ENCODE results near the gene DBN1. TPM values are rescaled to one million over a fixed set of nuclear protein-coding genes. Genes with fewer than 3 reads are reported as not detected.
A peak's percentile ranks its signal among the peaks of the same experiment; 100 is the strongest.

Gene DBN1
- total RNA-seq, 4 donors from 2014 or later: 14.2 to 77.6 (median 23.1) TPM

DNA sequence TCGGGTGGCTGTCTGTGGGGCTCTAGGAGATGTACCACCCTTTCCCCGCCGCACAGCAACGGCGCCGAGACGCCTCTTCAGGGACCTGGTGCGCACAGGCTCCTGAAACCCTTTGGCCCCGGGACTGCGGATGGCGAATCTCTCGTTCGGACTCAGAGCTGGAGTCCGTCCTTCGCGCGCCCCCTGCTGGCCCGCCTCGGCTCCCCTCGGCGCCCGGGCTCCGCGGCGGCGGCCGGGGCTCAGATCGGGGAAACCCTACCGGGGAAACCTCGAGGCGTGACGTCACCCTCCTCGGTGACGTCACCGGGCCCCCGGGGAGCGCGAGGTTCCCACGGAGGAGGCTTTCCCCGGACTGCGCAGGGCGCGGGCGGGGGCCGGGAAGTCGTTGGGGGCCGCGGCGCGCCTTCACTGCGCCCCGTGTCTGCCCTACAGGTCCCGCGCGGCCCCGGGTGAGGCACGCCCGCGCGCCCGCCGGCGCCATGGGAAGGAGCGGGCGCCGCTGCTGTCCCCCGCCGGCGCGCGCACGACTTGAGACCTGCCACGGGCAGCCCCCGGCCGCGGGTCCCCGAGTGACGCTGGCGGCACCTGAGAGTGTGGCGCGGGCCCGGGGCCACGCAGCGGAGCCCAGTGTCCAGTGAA is 18.9 kb downstream of the DBN1 start:
- Histone ChIP-seq H3K9me3 (no peaks in the 10 kb centered on the region), H3K4me1 (peaks cover 3 to 24% (median 10%) of the 10 kb centered on the region in 4 donors), H3K36me3 (no peaks in the 10 kb centered on the region), H3K27me3 (no peaks in the 10 kb centered on the region), H3K4me3 (peak overlapping the region; percentile 71 to 92 (median 74)), H3K27ac (peak overlapping the region; percentile 80 to 95 (median 91))
- peak; percentile 93 to 98 (median 97) for DNase-seq
- no peak for TF ChIP-seq POLR2A (IDR thresholded peaks at IDR 0.05)
- TF ChIP-seq, protein P1, sequence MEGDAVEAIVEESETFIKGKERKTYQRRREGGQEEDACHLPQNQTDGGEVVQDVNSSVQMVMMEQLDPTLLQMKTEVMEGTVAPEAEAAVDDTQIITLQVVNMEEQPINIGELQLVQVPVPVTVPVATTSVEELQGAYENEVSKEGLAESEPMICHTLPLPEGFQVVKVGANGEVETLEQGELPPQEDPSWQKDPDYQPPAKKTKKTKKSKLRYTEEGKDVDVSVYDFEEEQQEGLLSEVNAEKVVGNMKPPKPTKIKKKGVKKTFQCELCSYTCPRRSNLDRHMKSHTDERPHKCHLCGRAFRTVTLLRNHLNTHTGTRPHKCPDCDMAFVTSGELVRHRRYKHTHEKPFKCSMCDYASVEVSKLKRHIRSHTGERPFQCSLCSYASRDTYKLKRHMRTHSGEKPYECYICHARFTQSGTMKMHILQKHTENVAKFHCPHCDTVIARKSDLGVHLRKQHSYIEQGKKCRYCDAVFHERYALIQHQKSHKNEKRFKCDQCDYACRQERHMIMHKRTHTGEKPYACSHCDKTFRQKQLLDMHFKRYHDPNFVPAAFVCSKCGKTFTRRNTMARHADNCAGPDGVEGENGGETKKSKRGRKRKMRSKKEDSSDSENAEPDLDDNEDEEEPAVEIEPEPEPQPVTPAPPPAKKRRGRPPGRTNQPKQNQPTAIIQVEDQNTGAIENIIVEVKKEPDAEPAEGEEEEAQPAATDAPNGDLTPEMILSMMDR (IDR thresholded peaks at IDR 0.05): peak; percentile 97 to 99 (median 98)

DNA sequence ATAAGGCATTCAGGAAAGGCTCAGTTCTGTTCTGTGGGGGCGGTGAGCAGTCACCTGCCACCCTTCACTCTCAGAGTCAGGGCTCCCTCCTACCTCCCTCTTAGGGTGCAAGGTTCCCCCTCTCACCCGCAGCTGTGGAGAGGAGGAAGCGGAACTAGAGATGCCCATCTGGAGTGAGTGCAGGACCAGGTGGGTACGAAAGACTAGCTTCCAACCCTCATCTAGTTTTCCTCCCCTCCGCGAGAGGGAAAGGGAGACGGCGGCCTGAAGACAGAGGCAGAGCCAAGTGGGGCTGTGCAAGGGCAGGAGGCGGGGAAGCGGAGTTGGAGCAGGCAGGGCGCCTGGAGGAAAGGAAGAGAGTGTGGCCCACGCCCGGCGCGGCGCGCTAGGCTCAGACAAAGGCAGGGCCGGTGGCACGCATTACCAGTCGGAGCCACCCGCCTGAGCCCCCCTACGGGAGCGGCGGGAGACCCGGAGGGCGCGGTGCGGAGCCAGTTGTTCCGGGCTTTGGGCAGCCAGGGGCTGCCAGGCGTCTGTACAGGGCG is 19.5 kb downstream of the DBN1 start:
- peak; percentile 61 to 69 (median 68) for DNase-seq
- Histone ChIP-seq H3K9me3 (no peaks in the 10 kb centered on the region), H3K36me3 (no peaks in the 10 kb centered on the region), H3K4me1 (peaks cover 3 to 24% (median 10%) of the 10 kb centered on the region in 4 donors), H3K27me3 (no peaks in the 10 kb centered on the region), H3K4me3 (peak overlapping the region; percentile 71 to 92 (median 74)), H3K27ac (peak overlapping the region; percentile 80 to 95 (median 91))
- TF ChIP-seq, protein P1 (IDR thresholded peaks at IDR 0.05): no peak
- no peak for TF ChIP-seq POLR2A (IDR thresholded peaks at IDR 0.05)

DNA sequence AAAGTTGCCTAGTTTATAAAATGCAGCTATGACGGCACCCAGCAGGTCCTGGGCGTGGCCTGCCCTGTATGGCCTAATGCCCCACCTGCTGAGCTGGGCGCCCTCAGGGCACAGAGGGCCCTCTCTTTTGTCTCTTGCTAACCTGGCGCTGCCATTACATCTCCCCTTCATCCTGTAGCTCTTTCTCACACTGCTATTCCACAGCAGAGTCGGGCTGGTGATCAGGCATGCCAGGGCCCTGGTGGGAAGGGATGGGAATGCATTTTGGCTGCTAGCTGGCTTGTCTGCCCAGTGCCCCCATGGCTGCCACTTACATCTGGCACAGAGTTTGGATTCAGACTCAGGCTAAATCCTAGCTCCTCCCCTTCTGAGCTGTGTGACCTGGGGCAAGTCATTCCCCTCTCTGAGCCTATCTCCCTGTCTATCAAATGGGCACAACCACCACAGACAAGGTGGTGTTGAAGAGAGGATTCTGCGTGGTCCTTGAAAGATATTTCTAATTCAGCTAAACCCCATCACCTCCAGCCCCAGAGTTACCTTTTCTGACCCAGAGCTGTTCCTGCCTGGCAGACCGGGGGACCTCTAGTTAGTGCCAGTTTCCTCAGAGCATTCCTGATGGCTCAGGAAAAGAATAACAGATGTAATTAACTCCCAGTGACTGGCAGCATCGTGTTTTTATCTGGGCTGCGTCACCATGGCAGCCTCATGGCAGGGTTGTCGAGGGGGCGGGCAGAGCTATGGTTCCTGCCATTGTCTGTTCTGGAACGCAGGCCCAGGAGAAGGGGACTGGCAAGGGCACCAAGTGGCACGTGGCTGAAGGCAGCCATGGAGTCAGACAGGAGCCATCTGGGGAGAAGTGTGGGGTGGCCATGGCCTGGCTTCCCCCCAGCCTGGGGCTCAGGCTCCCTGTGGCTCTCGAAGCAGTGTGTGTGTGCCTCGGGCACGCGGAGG is 20.5 kb downstream of the DBN1 start:
- no peaks in the 10 kb centered on the region for H3K27me3 ChIP-seq
- H3K4me3 ChIP-seq: no peak overlapping the region
- peak overlapping the region in 1 of 4 donors; percentile 92 for H3K27ac ChIP-seq
- H3K36me3 ChIP-seq: no peaks in the 10 kb centered on the region
- TF ChIP-seq, protein P1 (IDR thresholded peaks at IDR 0.05): no peak
- TF ChIP-seq POLR2A (IDR thresholded peaks at IDR 0.05): no peak
- H3K9me3 ChIP-seq: no peaks in the 10 kb centered on the region
- H3K4me1 ChIP-seq: peaks cover 3 to 26% (median 11%) of the 10 kb centered on the region in 4 donors
- no peak for DNase-seq

DNA sequence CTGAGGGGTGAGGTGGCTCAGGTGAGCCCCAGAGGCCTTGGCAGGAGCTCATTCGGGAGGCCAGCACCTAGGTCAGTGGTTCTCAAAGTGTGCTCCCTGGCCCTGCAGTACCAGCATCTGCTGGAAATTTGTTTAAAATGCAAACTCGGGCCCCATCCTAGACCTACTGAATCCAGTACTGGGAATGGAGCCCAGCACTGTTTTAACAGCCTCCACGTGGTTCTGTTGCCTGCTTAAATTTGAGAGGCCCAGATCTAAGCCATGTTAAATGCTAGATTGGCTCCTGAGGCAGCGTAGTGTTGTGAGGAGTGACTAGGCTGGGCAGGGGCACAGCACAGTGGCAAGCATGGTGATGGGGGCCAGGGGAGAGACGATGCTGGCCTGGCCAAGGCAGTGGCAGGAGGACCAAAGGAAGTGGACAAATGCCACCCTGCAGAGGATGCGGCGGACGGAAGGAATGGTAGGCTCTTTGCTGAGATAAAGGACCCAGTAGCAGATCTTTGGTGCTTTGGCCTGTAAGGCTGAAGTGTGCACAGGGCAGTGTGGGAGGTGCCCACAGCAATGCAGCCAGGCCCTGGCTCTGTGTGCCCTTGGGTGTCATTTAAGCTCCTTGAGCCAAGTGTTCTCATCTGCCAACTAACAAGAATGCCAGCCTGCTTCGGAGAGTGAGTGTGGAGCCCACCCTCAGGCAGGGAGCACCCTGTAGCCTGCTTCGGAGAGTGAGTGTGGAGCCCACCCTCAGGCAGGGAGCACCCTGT is 22.6 kb downstream of the DBN1 start:
- peaks cover 4 to 37% (median 23%) of the 10 kb centered on the region in 4 donors for H3K4me1 ChIP-seq
- no peak for TF ChIP-seq POLR2A (IDR thresholded peaks at IDR 0.05)
- TF ChIP-seq, protein P1 (IDR thresholded peaks at IDR 0.05): no peak
- H3K4me3 ChIP-seq: no peak overlapping the region
- H3K27ac ChIP-seq: no peak overlapping the region
- DNase-seq: no peak
- no peaks in the 10 kb centered on the region for H3K27me3 ChIP-seq
- H3K36me3 ChIP-seq: no peaks in the 10 kb centered on the region
- H3K9me3 ChIP-seq: no peaks in the 10 kb centered on the region
